ENCODE data around the gene PERM1.

PERM1 gene

GRCh38 chr1:1004780-1005697 lies 23.1 kb upstream of the PERM1 start:
- no peak overlapping the region for H3K9ac ChIP-seq (ENCODE audit: low read length)
- no peak overlapping the region for H2AFZ ChIP-seq (ENCODE audit: low read depth, low read length, severe bottlenecking)
- H3K27me3 ChIP-seq (ENCODE audit: low read length) = no peaks in the 10 kb centered on the region
- H4K20me1 ChIP-seq (ENCODE audit: low read depth, low read length) = no peaks in the 10 kb centered on the region
- H3F3A ChIP-seq (ENCODE audit: insufficient read depth) = no peaks in the 10 kb centered on the region
- no peak for TF ChIP-seq CTCF (IDR thresholded peaks at IDR 0.05; ENCODE audit: insufficient read depth, low read length, poor library complexity, severe bottlenecking)
- no peak for TF ChIP-seq EZH2phosphoT487 (conservative IDR thresholded peaks at IDR 0.05; ENCODE audit: low read length)
- H3K79me2 ChIP-seq (ENCODE audit: insufficient read depth, low read length) = no peaks in the 10 kb centered on the region
- H3K9me3 ChIP-seq (ENCODE audit: insufficient read depth, low read length) = no peaks in the 10 kb centered on the region
- H3K36me3 ChIP-seq (ENCODE audit: low read length) = no peaks in the 10 kb centered on the region
- no peak overlapping the region for H3K4me3 ChIP-seq (ENCODE audit: insufficient read depth, low read length, poor library complexity, severe bottlenecking)
- H3K27ac ChIP-seq (ENCODE audit: low read depth, low read length) = no peak overlapping the region
- no peaks in the 10 kb centered on the region for H3K9me2 ChIP-seq (replicated peaks; ENCODE audit: insufficient read depth, low read length)
- no peak overlapping the region for H3K4me2 ChIP-seq (ENCODE audit: low read depth, low read length, poor library complexity, severe bottlenecking)

- Histone ChIP-seq H3F3A (ENCODE audit: insufficient read depth) (no peaks in the 10 kb centered on the region), H2AFZ (ENCODE audit: low read depth, low read length, severe bottlenecking) (no peak overlapping the region), H4K20me1 (ENCODE audit: low read depth, low read length) (no peaks in the 10 kb centered on the region), H3K4me3 (ENCODE audit: insufficient read depth, low read length, poor library complexity, severe bottlenecking) (no peak overlapping the region), H3K9me2 (replicated peaks; ENCODE audit: insufficient read depth, low read length) (no peaks in the 10 kb centered on the region), H3K4me2 (ENCODE audit: low read depth, low read length, poor library complexity, severe bottlenecking) (no peak overlapping the region), H3K36me3 (ENCODE audit: low read length) (no peaks in the 10 kb centered on the region), H3K9ac (ENCODE audit: low read length) (no peak overlapping the region), H3K27me3 (ENCODE audit: low read length) (no peaks in the 10 kb centered on the region), H3K9me3 (ENCODE audit: insufficient read depth, low read length) (no peaks in the 10 kb centered on the region), H3K27ac (ENCODE audit: low read depth, low read length) (no peak overlapping the region), H3K79me2 (ENCODE audit: insufficient read depth, low read length) (no peaks in the 10 kb centered on the region)
- no peak for TF ChIP-seq CTCF (IDR thresholded peaks at IDR 0.05; ENCODE audit: insufficient read depth, low read length, poor library complexity, severe bottlenecking)
- TF ChIP-seq EZH2phosphoT487 (conservative IDR thresholded peaks at IDR 0.05; ENCODE audit: low read length) = no peak
Measured at GRCh38 chr1:1004420-1004779, 22.5 kb upstream of the PERM1 start.

- Histone ChIP-seq H3F3A (ENCODE audit: insufficient read depth) (no peaks in the 10 kb centered on the region), H3K27me3 (ENCODE audit: low read length) (no peaks in the 10 kb centered on the region), H3K9ac (ENCODE audit: low read length) (no peak overlapping the region), H3K9me2 (replicated peaks; ENCODE audit: insufficient read depth, low read length) (no peaks in the 10 kb centered on the region), H3K4me3 (ENCODE audit: insufficient read depth, low read length, poor library complexity, severe bottlenecking) (no peak overlapping the region), H3K4me2 (ENCODE audit: low read depth, low read length, poor library complexity, severe bottlenecking) (no peak overlapping the region), H3K79me2 (ENCODE audit: insufficient read depth, low read length) (no peaks in the 10 kb centered on the region), H3K27ac (ENCODE audit: low read depth, low read length) (no peak overlapping the region), H4K20me1 (ENCODE audit: low read depth, low read length) (no peaks in the 10 kb centered on the region), H3K36me3 (ENCODE audit: low read length) (no peaks in the 10 kb centered on the region), H2AFZ (ENCODE audit: low read depth, low read length, severe bottlenecking) (no peak overlapping the region), H3K9me3 (ENCODE audit: insufficient read depth, low read length) (no peaks in the 10 kb centered on the region)
- TF ChIP-seq CTCF (IDR thresholded peaks at IDR 0.05; ENCODE audit: insufficient read depth, low read length, poor library complexity, severe bottlenecking) (no peak), EZH2phosphoT487 (conservative IDR thresholded peaks at IDR 0.05; ENCODE audit: low read length) (no peak)
Measured at GRCh38 chr1:1003618-1004419, 21.9 kb upstream of the PERM1 start.

Measured in SU-DHL-6 (cell line).